Regular cardiac myocyte (primary cell): ENCODE measurements around the gene AASDHPPT. TPM values are rescaled to one million over a fixed set of nuclear protein-coding genes. Genes with fewer than 3 reads are reported as not detected.

Experiments
- total RNA-seq: library from RNA; depleted of rRNA; stranded (reverse); fragments of >200 nt; gene quantifications from 2 replicates; pipeline ENCODE4 v1.2.3, GENCODE V29; 2014

The AASDHPPT gene, protein sequence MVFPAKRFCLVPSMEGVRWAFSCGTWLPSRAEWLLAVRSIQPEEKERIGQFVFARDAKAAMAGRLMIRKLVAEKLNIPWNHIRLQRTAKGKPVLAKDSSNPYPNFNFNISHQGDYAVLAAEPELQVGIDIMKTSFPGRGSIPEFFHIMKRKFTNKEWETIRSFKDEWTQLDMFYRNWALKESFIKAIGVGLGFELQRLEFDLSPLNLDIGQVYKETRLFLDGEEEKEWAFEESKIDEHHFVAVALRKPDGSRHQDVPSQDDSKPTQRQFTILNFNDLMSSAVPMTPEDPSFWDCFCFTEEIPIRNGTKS
- 53.8 and 59.6 TPM in 2 replicates for total RNA-seq

DNA sequence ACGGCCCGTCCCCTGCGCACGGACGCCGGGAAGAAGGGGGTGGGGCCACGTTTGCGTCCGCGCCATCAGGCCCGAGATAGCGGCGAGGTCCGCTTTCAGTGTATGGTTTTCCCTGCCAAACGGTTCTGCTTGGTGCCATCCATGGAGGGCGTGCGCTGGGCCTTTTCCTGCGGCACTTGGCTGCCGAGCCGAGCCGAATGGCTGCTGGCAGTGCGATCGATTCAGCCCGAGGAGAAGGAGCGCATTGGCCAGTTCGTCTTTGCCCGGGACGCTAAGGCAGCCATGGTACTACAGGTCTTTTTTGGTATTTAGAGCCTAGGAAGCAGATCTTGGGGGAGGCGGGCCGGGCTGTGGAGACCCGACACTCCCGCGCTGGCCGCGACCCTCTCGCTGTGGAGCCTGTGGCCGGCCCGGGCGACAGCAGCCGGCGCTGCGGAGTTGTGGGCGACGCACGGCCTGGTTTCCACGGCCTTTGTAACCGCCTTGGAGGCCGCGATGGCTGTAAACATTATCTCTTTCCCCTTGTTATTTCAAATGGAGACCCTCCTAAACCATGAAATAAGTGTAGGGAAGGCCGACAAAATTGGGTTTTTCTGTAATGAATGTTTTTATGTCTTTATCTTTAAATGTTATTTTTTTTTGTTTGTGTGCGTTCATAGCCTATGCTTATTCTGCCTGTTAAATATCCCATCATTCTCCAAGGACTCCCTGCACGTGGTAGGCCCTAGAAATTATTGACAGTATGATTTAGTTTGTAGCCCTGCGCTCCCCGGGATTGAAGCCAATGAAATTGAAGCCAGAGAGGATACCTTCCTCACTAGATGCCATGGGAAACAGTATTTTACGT lies at the start of gene AASDHPPT:
TSS of gene AASDHPPT (plus strand) at position 54 of the 847 bp plus-strand sequence. CDS start at position 103, 49 bp downstream.

DNA sequence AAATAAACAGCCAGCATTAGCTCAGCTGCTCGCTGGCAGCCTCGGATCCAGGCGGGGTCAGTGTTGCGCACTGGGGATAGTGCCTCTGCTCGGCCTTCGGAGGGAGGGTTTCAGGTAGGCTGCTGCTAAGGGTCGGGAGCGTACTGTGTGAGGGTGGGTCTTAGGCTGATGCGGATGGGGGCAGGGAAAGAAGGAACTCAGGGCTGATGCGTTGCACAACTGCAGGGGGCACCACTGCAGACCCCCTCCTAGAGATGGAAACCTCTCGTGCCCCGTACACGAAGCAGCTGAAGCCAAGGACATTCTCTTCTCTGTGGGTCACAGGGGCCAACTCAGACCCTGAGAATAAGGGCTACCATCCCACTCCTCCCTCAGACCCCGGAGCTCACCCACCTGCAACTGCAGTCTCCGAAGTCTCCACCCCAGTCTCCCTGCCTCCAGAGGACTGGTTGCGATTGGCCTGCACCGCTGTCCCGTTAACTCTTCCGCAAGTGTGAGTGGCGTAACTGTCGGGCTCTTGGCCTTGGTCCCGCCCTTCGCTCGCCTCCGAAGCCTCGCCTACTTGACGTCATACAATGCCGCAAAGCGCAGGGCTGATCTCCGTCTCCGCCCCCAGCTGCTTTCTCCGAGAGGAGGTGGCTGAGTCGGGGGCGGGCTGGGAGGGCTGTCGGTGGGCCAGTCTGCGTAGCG lies 398 bp upstream of the AASDHPPT start, which contains the start of gene KBTBD3:
TSS of gene KBTBD3 (minus strand) at position 429 of the 690 bp plus-strand sequence. CDS start 18,250 bp downstream, outside the sequence.

Other genes starting within 250 kb of the AASDHPPT start
- 29.9 and 56.7 TPM in 2 replicates for gene MSANTD4, start 55.4 kb upstream of the AASDHPPT start, total RNA-seq
- gene KBTBD3, start 315 bp upstream of the AASDHPPT start, total RNA-seq: 1.3 and 6.2 TPM in 2 replicates